ENCODE results near the gene DYNLL2. TPM values are rescaled to one million over a fixed set of nuclear protein-coding genes. Genes with fewer than 3 reads are reported as not detected.

DYNLL2 gene
- polyA plus RNA-seq, 1 donor from 2014 or later = 66.7 TPM

DNA sequence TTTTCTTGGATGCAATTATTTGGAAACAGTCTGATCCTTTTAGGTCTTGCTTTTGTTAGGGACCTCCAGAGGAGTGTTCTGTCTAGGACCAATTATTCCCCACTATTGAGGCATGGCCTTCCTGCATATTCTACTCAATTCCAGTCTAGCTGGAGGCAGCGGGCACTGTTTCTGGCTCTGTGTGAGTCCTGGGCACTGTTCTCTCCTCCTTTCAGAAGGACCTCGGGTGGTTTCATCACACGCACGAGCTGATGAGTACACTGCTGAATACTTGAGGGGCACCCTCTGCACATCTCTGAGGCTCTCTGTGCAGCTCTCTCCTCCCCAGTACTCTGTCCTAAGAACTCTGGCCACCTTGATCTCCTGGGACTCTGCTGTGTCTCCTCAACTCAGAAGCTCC lies 30.7 kb downstream of the DYNLL2 start:
- H3K27ac ChIP-seq (ENCODE audit: low read length) = no peak overlapping the region
- H3K9me3 ChIP-seq (ENCODE audit: low read length) = no peaks in the 10 kb centered on the region
- no peak overlapping the region for H3K9ac ChIP-seq (ENCODE audit: low read length)
- no peaks in the 10 kb centered on the region for H3K36me3 ChIP-seq (ENCODE audit: insufficient read depth, low read length)
- no peaks in the 10 kb centered on the region for H4K20me1 ChIP-seq (ENCODE audit: insufficient read depth)
- H3K4me2 ChIP-seq (ENCODE audit: low read length) = no peak overlapping the region
- H2AFZ ChIP-seq (ENCODE audit: low read depth, low read length) = no peak overlapping the region
- no peaks in the 10 kb centered on the region for H3K9me2 ChIP-seq (ENCODE audit: insufficient read depth, low read length)
- no peak overlapping the region for H3K4me3 ChIP-seq (ENCODE audit: low read length)
- TF ChIP-seq, protein P1, sequence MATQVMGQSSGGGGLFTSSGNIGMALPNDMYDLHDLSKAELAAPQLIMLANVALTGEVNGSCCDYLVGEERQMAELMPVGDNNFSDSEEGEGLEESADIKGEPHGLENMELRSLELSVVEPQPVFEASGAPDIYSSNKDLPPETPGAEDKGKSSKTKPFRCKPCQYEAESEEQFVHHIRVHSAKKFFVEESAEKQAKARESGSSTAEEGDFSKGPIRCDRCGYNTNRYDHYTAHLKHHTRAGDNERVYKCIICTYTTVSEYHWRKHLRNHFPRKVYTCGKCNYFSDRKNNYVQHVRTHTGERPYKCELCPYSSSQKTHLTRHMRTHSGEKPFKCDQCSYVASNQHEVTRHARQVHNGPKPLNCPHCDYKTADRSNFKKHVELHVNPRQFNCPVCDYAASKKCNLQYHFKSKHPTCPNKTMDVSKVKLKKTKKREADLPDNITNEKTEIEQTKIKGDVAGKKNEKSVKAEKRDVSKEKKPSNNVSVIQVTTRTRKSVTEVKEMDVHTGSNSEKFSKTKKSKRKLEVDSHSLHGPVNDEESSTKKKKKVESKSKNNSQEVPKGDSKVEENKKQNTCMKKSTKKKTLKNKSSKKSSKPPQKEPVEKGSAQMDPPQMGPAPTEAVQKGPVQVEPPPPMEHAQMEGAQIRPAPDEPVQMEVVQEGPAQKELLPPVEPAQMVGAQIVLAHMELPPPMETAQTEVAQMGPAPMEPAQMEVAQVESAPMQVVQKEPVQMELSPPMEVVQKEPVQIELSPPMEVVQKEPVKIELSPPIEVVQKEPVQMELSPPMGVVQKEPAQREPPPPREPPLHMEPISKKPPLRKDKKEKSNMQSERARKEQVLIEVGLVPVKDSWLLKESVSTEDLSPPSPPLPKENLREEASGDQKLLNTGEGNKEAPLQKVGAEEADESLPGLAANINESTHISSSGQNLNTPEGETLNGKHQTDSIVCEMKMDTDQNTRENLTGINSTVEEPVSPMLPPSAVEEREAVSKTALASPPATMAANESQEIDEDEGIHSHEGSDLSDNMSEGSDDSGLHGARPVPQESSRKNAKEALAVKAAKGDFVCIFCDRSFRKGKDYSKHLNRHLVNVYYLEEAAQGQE (IDR thresholded peaks at IDR 0.05; ENCODE audit: borderline replicate concordance) = no peak
- TF ChIP-seq TAF1 (IDR thresholded peaks at IDR 0.05; ENCODE audit: low read depth) (no peak), POLR2AphosphoS5 (IDR thresholded peaks at IDR 0.05) (no peak), SMC3 (conservative IDR thresholded peaks at IDR 0.05; ENCODE audit: poor library complexity) (no peak), MXI1 (conservative IDR thresholded peaks at IDR 0.05; ENCODE audit: poor library complexity, severe bottlenecking) (no peak), RAD21 (conservative IDR thresholded peaks at IDR 0.05) (no peak), EZH2 (IDR thresholded peaks at IDR 0.05; ENCODE audit: borderline replicate concordance, insufficient read depth, low read length, poor library complexity, severe bottlenecking) (no peak), EP300 (conservative IDR thresholded peaks at IDR 0.05; ENCODE audit: poor library complexity, severe bottlenecking) (no peak)
- TF ChIP-seq, protein P2, sequence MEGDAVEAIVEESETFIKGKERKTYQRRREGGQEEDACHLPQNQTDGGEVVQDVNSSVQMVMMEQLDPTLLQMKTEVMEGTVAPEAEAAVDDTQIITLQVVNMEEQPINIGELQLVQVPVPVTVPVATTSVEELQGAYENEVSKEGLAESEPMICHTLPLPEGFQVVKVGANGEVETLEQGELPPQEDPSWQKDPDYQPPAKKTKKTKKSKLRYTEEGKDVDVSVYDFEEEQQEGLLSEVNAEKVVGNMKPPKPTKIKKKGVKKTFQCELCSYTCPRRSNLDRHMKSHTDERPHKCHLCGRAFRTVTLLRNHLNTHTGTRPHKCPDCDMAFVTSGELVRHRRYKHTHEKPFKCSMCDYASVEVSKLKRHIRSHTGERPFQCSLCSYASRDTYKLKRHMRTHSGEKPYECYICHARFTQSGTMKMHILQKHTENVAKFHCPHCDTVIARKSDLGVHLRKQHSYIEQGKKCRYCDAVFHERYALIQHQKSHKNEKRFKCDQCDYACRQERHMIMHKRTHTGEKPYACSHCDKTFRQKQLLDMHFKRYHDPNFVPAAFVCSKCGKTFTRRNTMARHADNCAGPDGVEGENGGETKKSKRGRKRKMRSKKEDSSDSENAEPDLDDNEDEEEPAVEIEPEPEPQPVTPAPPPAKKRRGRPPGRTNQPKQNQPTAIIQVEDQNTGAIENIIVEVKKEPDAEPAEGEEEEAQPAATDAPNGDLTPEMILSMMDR (IDR thresholded peaks at IDR 0.05; ENCODE audit: poor library complexity, severe bottlenecking) = no peak
- no peaks in the 10 kb centered on the region for H3K79me2 ChIP-seq (replicated peaks; ENCODE audit: insufficient read depth, low read length)
- H3K27me3 ChIP-seq (ENCODE audit: insufficient read depth, low read depth, low read length) = peaks cover 2% of the 10 kb centered on the region
- no peaks in the 10 kb centered on the region for H3F3A ChIP-seq (ENCODE audit: insufficient read depth, low read length, poor library complexity, severe bottlenecking)

DNA sequence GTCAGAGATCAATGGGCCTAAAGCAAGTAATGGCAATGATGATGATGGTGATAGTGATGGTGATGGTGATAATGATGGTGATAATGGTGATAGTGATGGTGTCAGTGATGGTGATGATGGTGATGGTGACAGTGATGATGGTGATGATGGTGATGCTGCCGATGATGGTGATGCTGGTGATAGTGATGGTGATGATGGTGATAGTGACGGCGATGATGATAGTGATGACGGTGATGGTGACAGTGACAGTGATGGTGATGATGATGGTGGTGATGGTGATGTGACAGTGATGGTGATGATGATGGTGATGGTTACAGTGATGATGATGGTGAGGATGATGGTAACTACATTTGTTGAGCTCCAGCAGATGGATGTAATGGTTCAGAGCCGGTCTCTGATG lies 34.2 kb downstream of the DYNLL2 start:
- no peak overlapping the region for H3K9ac ChIP-seq (ENCODE audit: low read length)
- H3K4me2 ChIP-seq (ENCODE audit: low read length) = no peak overlapping the region
- H3K9me2 ChIP-seq (ENCODE audit: insufficient read depth, low read length) = no peaks in the 10 kb centered on the region
- TF ChIP-seq TAF1 (IDR thresholded peaks at IDR 0.05; ENCODE audit: low read depth) = no peak
- TF ChIP-seq, protein P2 (IDR thresholded peaks at IDR 0.05; ENCODE audit: poor library complexity, severe bottlenecking) = no peak
- TF ChIP-seq SMC3 (conservative IDR thresholded peaks at IDR 0.05; ENCODE audit: poor library complexity) = no peak
- no peak for TF ChIP-seq MXI1 (conservative IDR thresholded peaks at IDR 0.05; ENCODE audit: poor library complexity, severe bottlenecking)
- no peak for TF ChIP-seq EP300 (conservative IDR thresholded peaks at IDR 0.05; ENCODE audit: poor library complexity, severe bottlenecking)
- TF ChIP-seq RAD21 (conservative IDR thresholded peaks at IDR 0.05) = no peak
- TF ChIP-seq, protein P1 (IDR thresholded peaks at IDR 0.05; ENCODE audit: borderline replicate concordance) = no peak
- TF ChIP-seq POLR2AphosphoS5 (IDR thresholded peaks at IDR 0.05) = no peak
- TF ChIP-seq EZH2 (IDR thresholded peaks at IDR 0.05; ENCODE audit: borderline replicate concordance, insufficient read depth, low read length, poor library complexity, severe bottlenecking) = no peak
- no peaks in the 10 kb centered on the region for H3K9me3 ChIP-seq (ENCODE audit: low read length)
- no peaks in the 10 kb centered on the region for H3K79me2 ChIP-seq (replicated peaks; ENCODE audit: insufficient read depth, low read length)
- no peak overlapping the region for H2AFZ ChIP-seq (ENCODE audit: low read depth, low read length)
- H3K27ac ChIP-seq (ENCODE audit: low read length) = no peak overlapping the region
- H3K27me3 ChIP-seq (ENCODE audit: insufficient read depth, low read depth, low read length) = peaks cover 16% of the 10 kb centered on the region
- no peaks in the 10 kb centered on the region for H4K20me1 ChIP-seq (ENCODE audit: insufficient read depth)
- no peaks in the 10 kb centered on the region for H3K36me3 ChIP-seq (ENCODE audit: insufficient read depth, low read length)
- H3F3A ChIP-seq (ENCODE audit: insufficient read depth, low read length, poor library complexity, severe bottlenecking) = no peaks in the 10 kb centered on the region
- no peak overlapping the region for H3K4me3 ChIP-seq (ENCODE audit: low read length)

Measured in neural cell (in vitro differentiated cells).